GM12891 (cell line): ENCODE measurements around the gene ACAA1.

Experiments
- PAX5 ChIP-seq: IDR thresholded peaks from 2 replicates; pipeline ENCODE4 v1.6.1; 2011; ENCODE audit warnings: low read length, moderate library complexity, mild to moderate bottlenecking; ENCODE audit not compliant: insufficient read depth, severe bottlenecking
- POLR2A ChIP-seq: IDR thresholded peaks from 2 replicates; pipeline ENCODE4 v1.6.1; 2011; ENCODE audit warnings: low read depth, low read length, control low read depth
- POLR2AphosphoS5 ChIP-seq: IDR thresholded peaks from 2 replicates; pipeline ENCODE4 v1.6.1; 2011; ENCODE audit warnings: low read depth, low read length, control low read depth
- POU2F2 ChIP-seq: IDR thresholded peaks from 2 replicates; pipeline ENCODE4 v1.6.1; 2011; ENCODE audit warnings: low read depth, mild to moderate bottlenecking, control low read depth, low read length, moderate library complexity
- TAF1 ChIP-seq: IDR thresholded peaks from 2 replicates; pipeline ENCODE4 v1.6.1; 2011; ENCODE audit warnings: low read depth, low read length, control low read depth

- TF ChIP-seq POLR2A (no peak; the same call in 1 of the 2 replicates), POLR2AphosphoS5 (no peak), TAF1 (no peak), PAX5 (no peak), POU2F2 (no peak)
Measured at GRCh38 chr3:38118421-38119247, 18.3 kb downstream of the ACAA1 start.
